ENCODE measurements around the gene AK5.

The AK5 gene

DNA sequence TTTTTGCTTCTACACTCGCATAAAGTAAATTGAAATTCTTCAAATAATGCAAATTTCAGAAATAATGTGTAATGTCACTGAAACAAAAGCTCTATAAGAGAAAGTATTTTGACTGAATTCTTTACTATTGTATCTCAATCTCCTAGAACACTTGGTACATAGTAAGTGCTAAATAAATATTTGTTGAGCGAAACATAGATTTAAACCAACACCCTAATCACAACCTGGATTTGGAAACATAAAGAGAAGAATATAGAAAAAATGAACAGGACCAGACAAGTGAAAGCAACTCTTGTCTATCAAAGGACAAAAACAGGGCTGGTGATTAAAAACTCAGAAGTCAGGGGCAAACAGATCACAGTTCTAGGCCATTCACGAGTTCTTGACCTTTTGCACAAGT is 74.3 kb downstream of the AK5 start:
- DNase-seq = no peak

DNA sequence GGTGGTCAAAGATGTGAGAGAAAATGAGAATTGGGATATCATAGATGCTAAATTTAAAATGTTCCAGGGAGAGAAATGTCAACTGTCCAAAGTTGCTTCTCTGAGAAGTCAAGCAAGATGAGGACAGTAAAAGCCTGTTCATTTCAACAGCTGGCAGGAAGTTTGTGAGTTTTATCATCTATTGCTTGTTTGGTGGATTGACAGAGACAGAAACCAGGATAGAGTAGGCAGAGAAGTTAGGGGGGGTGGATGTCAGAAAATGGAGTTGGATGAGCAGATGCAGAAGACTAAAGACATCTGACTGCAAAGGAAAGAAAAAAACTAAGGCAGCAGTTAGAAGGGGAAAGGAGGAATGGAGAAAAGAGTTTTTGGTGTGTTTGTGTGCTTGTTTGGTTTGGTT is 78.4 kb downstream of the AK5 start:
- no peak for DNase-seq

DNA sequence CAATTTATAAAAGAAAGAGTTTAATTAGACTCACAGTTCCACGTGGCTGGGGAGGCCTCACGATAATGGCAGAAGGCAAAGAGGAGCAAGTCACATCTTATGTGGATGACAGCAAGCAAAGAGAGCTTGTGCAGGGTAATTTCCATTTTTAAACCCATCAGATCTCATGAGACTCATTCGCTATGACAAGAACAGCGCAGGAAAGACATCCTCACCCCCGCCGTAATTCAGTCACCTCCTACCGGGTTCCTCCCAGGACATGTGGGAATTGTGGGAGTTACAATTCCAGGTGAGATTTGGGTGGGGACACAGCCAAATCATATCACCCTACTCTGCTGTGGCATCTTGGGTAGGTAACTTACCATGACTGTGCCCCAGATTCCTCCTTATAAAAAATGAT is 79.8 kb downstream of the AK5 start:
- no peak for DNase-seq

DNA sequence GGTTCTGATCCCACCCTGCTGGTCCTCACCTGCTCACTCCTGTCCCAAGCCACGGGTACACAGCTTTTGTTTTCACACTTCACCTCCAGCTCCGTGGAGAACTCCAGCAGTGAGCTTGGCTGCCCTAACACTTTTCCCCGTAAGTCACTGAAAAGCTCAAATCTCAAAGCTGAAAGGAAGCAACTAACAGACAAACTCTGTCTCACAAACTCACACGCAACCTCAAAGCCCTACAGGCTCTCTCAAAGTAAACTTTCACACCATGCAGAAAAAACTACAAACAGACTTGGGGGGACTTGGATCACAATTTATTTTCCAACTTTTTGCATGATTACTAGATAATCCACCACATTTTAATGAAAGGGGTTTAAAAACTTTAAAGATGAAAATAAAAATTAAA is 88.3 kb downstream of the AK5 start:
- no peak for DNase-seq

DNA sequence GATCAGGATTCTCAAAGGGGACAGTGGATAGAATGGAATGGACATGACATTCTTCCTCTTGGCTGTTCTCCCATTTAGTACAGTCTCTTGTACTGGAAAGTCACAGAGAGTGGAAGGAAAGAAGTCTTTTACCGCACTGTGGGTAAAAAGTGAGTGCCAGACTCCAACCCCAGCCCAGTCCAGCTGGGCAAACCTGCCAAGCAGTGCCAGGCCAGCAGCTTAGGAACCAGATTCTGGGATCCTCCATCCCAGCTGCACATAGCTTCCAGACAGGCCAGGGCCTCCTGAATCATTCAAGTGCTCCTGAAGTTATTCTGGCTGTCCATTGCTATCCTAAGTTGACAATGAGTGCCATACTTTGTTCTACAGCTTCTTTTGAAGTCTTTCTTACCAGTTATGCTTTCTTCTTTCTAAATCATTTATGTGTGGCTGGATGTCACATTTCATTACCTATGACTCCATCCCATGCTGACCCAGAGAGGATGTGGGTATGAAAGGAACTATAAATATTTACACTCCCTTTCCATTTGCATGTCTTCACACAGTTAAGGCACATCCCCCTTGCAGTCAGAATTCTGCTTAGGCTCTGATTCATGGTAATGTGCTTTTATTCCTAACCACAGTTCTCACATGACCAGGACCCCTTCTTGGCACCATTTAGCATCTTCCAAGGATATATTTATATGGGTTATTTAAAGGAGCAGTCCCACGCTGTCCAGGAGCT is 88.9 kb downstream of the AK5 start:
- no peak for DNase-seq

DNA sequence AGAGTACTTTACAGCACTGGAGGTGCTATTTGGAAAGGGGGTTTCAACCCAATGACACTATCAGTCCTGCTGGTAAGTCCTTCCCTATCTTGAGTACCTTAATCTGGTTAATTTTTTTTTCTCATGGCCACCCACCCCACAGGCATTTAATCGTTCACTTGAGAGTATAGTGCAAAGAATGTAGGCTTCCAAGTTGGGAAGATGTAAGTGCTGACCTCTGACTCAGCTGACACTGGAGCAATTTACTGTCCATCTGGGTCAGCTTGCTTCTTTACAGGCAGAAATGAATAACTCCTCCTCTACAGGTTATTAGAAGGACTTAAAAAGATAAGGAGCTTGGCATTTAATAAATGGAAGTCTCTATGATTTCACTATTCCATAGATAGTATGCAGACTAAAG is 89.6 kb downstream of the AK5 start:
- no peak for DNase-seq

DNA sequence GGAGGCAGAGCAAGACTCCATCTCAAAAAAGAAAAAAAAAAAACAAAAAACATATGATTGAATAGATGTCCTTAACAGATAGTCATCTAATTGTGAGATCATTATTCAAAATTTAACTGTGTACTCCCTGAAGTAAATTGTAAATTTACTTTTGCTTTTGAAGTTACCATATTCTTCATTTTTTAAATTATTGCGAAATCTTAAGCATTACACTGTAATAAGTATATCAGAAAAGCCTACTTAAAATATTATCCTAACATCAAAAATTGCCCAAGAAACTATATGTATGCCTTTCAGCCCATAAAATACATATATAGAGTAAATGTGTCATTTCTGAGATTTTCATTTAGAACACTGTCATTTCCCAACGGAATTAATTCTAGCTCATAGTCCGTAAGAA is 91.9 kb downstream of the AK5 start:
- no peak for DNase-seq

DNA sequence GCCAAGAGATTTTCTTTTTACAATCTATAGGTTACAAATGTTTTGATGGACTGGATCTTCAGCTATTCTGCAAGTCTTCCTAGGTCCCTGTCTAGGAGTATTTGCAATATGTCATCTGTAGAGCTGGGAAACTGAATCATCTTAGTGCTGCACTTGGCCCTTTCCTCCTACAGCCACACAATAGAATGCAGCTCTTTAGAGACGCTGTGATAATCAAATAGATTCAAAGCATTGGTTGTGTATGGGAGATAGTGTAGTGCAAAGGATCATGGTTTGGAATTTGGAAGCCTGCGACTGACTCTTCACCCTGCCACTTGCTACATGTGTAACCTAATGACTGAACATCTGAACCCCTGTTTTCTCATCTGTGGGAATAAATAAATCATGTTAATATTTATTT is 93.7 kb downstream of the AK5 start:
- no peak for DNase-seq

DNA sequence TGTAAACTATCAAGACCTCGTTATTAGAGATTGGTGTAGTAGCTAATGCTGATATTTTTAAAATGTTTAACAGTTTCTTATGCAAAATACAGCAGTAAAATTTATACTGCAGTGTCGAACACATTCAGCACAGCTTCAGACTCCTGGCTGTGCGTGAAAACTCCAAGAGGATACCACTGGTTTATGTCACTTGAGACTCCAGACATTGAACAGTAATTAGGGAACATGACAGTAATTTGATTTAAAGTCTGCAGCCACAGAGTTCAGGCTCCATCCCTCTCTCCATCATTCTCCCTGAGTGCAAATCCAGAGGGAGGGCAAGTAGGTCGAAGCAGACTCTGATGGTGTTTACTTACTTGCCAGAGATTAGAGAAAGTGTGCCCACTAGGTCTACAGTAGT is 94.2 kb downstream of the AK5 start:
- no peak for DNase-seq

DNA sequence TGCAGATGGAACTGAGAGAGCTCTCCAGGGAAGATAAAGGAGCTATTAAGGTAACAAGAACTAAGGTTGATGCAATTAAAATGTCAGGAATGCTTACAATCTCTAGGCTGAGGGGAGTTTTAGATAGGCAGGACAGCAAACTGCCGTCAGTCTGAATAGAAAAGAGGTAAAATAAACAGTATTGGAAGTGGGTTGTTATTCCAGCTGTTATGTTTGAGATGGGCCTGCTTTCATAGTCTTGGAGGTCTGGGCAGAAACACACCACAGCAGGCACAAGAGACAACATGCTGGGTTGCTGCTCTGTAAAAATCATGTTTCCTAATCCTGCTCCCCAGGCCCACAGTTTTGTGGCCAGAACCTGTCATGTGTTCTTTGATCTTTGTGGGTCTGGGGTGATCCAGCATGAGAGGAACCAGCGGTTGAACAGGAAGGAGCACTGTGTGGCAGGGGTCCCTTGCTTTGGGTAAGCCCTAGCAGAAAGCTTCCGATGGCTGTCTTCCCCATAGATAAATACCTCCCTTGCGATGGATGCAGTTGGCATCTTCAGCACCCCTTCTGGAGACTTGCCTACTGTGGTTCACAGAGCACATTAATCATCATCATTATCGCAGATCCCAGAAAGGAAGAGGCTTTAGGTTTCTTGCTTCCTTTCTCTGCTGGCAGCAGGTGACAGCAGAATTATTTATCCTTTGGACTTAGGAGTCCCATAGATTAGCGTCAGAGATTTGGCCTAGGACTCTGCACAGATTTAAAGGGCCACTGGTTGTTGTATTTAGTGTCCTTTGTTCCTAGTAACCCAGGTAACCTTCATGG is 97.1 kb downstream of the AK5 start:
- DNase-seq = no peak

DNA sequence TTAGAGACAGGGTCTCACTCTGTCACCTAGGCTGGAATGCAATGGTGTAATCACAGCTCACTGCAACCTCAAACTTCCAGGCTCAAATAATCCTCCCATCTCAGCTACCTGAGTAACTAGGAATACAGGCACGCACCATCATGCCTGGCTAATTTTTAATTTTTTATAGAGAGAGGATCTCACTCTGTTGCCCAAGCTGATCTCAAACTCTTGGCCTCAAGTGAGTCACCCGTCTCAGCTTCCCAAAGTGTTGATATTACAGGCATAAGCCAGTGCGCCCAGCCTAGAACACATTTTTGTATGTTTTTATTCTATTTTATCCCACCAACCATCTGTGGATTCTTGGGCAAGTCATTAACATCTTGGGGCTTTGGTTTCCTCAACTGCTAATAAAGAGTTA is 100.5 kb downstream of the AK5 start:
- DNase-seq = no peak

DNA sequence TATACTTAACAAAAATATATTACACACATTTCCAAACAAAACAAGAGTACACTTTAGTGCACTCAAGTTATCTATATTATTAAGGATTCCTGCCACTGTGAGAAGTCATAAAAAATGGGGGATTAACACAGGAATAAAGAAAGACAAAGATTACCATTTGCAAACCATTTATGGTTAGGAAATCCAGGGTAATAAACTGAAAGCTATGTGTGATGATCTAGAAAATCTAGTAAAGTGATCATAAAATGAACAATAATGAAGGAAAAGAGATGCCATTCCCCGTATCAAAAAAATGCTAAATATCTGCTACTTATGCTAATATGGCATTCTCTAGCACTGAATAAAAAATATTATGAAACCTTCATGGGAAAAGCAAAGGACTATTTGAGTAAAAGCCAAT is 101.4 kb downstream of the AK5 start:
- no peak for DNase-seq

DNA sequence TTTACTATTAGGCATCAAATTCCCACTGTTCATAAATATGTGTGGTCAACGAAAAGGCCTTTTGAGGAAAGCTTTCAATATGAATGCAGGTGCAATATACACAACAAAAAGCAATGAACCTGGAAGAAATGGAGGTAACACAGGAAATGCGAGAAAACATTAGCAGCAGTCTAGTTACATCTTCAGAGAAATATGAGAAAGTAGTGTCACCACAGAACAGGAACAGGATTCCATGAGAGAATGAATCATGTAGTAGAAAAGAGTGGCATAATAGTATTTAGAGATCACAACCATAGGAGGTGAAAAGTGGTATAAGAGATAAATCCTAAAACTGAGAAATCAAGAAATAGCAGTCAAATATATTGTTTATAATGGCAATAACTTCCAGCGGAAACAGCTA is 103.7 kb downstream of the AK5 start:
- no peak for DNase-seq

DNA sequence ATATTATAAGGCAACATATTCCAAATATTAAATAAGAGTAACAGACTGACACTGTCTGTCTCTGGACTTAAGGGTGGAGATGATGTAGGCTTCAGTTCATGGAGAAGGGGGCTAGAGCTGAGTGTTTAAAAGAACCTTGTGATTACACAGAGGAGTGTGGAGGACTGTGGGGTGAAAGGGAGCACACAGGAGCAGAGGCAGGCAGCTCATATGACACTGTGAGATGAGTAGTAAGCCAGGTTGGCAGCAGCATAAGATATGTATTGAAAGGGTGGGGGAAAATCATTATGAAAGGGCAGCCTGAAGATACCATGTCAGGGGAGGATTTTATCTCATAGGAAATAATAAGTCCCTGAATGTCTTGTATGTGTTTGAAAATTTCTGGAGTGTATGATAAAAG is 104.5 kb downstream of the AK5 start:
- DNase-seq = no peak

DNA sequence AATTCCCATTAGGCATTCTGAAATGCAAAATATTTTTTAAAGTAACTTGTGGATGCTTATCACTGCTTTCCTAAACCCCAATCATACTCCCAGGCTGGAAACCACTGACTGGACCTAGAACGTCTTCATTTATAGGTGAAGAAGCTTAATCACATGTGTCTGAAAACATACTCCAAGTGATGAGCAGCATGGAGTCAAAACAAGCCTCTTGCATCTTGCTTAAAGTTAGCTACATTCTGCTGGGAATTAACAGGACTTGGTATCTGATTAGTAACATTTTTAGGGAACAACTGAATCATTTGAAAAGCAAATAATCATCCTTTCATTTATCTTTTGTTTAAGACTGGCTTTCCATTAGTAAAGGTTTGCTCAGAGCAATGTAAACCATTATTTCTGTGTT is 105.7 kb downstream of the AK5 start:
- DNase-seq = no peak

DNA sequence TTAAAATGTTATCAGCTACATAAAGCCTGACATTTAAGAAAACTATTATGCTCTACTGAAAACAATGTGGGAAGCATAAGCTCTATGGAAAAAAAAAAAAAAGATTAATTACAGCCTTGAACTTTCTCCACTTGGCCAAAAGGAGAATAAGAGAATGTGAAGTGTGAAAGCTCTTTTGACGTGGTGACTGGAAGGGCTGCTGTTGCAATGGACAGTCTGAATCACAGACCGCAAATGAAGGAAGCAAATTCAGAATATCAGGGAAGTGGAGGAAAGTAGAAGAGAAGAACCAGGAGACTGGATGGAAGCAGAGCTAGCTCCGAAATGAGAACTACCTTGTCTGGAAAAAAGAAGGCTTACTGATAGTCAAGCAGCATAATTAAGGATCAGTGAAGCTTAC is 106.8 kb downstream of the AK5 start:
- DNase-seq = no peak

DNA sequence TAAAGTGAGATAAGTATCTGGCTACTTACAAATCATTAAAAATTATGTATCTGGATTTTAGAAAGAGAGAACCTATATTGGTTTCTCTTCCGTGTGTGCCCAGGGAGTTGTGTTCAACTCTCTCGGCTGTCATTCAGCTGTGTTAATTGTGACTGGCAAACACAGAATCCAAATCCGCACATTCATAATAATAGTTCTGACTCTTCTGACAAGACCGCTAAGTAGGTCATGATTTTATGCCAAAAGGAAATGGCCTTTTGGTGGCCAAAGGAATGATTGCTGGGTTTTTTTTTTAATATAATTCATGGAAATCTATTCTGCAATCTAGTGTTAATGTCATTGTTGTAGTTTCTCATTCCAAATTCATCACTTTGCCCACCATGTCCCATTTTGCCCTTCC is 110.7 kb downstream of the AK5 start:
- DNase-seq = no peak

DNA sequence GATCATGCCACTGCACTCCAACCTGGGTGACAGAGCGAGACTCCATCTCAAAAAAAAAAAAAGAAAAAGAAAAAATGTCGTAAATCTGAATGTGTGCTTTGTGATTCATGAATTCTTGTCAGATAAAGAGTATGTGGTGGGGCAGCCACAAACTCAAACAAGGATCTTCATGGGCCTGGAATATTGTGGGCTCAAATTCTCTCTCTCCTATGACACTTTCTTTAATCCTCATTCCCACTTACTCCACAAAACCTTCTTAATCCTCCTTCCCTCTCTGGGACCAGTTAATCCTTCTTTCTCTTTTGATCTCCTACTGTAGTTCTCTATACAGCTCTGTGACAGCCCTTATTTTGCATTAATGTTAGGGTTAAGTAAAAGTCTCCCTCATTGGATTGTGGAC is 112.3 kb downstream of the AK5 start:
- no peak for DNase-seq

DNA sequence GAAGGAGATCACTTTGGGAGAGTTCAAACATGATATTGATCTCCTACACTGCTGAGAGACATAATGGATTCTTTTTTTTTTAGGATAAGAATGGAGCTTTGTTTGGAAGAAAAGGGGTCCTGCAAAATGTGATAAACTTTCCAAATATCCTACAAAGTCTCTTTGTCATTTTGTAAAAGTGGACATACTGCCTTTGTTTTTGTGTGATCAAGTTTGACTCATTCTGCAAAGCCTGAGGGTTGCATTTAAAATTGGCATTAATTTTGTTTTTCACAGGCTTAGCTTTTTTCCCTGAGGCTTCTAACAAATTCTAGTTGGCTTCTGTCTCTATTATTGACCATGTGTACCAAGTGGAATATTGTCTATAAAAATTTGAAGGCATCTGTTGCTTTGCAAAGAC is 113.2 kb downstream of the AK5 start:
- DNase-seq = no peak

DNA sequence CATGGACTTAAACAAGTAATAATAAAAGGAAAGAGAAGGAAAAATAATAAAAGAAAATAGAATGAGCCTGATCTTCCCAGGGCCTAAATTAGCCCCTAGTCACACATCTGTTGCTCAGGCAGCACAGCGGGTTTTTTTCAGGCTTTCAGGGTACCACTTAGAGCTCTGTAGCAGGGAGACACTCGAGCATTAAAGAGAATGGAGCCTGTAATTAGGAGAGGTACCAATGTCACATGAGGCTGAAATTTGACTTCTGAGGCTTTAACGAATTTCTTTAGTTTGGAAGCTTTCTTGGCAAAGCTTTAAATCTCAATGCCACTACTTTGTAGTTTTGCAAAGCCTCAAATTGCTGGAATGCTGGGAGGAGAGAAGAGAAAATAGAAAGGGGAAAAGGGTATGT is 116.3 kb downstream of the AK5 start:
- no peak for DNase-seq

DNA sequence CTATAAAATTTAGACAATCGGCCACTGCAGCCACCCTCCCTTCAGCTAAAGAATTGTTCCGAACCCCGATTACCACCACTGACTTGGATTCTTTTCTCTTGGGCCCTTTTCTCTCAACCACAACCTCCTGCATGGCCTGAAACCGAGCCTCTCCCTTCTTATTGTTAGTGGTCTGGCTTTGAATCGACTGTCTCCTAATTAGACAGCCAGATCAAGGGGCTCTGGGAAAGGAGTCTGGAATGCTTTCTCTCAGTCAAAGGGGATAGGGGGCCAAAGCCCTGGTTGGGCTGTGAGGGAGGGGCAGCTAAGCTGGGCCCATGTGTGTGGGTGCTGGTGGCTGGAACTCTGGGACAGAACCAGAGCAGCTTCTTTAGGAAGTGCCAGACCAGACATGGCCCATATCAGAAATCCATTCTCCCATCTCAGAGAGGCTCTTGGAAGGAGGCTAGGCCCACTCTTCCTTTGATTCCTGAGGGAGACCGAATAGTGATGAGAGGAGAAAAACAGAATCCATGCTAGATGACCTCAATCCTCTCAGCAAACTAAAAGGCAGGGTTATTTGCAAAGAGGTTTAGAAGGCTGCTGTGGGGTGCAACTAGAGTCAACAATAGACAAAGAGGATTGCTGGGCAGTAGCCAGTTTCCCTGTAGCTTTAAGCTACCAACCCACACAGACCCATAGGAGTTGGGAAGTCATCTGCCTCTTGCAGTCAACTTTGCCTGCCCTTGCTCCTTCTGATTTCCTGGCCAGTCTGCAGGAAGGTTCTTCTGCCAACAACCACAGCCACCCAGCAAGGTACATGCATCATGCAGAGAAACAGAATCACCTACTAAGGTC is 117.6 kb downstream of the AK5 start:
- no peak for DNase-seq

DNA sequence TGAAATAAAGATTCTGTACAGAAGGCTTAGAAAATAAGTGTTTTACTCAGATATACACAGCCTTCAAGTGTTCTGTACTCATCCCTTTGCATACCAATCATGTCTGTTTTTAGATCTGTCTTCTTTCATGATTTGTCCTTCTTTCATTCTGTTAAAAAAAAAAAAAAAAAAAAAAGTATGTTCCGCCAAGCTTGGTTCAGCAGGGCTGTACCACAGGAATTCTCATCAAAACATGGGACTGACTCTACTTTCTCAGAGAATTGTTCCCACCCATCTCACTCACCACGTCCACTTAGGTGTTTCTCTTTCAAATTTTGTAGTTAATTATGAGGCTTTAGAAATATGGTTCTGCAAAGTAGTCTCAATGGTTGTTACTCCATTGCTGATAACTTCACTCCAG is 119.0 kb downstream of the AK5 start:
- no peak for DNase-seq

DNA sequence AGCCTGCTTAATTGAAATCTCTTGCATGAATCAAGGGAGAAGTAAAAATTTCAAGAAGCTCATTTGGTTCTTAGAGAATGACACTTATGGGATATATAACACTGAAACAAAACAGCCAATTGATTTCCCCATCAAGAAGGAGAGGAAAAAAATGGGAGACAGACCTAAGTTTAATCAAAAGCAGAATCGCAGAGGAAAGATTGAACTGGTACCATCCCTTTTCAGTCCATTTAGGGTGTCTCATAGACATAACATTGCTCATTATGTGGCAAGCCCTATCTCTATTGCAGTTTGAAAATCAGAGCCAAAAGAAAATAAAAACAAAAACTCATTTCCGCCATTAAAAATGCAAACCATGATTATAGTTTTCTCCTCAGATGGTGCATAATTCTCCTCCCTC is 119.6 kb downstream of the AK5 start:
- no peak for DNase-seq

DNA sequence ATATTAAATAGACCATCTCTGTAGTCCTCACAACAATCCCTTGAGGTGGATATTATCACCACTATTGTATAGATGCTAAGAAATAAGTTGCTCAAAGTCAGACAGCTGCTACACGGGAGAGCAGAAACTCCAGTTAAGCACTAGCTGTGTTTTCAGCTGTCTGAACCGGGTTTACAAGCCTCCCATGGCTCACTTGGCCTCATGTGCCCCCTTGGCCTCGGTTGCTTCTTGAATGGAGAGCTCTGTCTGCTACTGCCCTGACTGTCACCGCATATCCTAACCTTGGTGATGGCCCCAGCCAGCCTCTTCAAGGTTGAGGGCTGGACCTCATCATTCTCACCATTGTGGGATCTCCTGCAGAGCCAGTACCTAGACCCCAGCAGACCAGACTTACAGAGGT is 123.4 kb downstream of the AK5 start:
- DNase-seq = no peak

Data from stimulated activated naive CD4-positive, alpha-beta T cell treated with Interleukin-2 at 50 U/mL for 16 hours (primary cell).